ENCODE data around the gene MBP.

The MBP gene

GRCh38 chr18:77151772-77152520 lies 19.4 kb upstream of the MBP start:
- Histone ChIP-seq H3K9ac (ENCODE audit: low read length in 5 of 5) (no peak overlapping the region), H3K4me3 (ENCODE audit: low read depth in 1 of 5, low read length in 5 of 5) (no peak overlapping the region), H3K27ac (ENCODE audit: low read depth, low read length) (no peak overlapping the region), H3K9me3 (ENCODE audit: control insufficient read depth in 5 of 5, low read length in 5 of 5) (no peaks in the 10 kb centered on the region), H3K4me1 (ENCODE audit: control insufficient read depth in 5 of 5, insufficient read depth in 5 of 5, low read length in 5 of 5) (peaks cover 0 to 15% (median 5%) of the 10 kb centered on the region in 5 donors), H3K36me3 (ENCODE audit: control insufficient read depth in 5 of 5, insufficient read depth in 5 of 5, low read length in 5 of 5) (no peaks in the 10 kb centered on the region), H3K27me3 (ENCODE audit: control insufficient read depth in 5 of 5, insufficient read depth in 4 of 5, low read length in 5 of 5) (no peaks in the 10 kb centered on the region)

DNA sequence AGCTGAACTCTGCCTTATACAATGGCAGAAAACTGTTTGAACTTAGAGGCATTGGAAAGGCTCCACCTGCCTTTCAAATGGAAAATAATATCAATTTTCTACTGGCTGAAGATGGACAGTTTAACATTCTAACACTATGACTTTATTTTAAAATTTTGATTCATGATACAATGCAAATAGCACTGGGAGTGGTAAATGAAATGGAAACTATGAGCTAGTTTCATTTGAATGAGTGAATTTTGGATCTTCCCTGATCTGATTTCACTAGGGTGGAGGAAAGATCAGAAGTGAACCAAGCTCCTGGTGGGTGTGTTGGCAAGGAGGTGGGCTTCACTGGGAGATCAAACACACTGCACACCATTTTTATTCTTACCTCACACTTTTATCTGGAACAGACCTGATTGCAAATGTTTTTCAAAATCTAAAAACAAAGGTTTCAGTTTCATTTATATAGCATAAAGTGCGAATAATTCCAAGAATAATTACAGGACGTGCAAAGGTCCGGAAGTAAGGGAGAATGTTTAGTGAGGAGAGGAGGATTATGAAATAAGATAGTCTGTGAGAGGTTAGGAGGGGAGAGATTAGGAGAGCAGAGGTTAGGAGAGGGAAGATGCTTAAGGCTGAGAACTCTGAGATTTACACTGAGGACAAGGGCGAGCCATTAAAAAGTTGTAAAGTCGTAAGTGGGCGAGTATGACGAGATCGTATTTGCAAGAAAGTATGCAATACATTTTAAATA lies 18.6 kb upstream of the MBP start:
- peaks cover 0 to 15% (median 6%) of the 10 kb centered on the region in 5 donors for H3K4me1 ChIP-seq (ENCODE audit: control insufficient read depth in 5 of 5, insufficient read depth in 5 of 5, low read length in 5 of 5)
- H3K4me3 ChIP-seq (ENCODE audit: low read depth in 1 of 5, low read length in 5 of 5), result no peak overlapping the region
- H3K36me3 ChIP-seq (ENCODE audit: control insufficient read depth in 5 of 5, insufficient read depth in 5 of 5, low read length in 5 of 5), result no peaks in the 10 kb centered on the region
- H3K9me3 ChIP-seq (ENCODE audit: control insufficient read depth in 5 of 5, low read length in 5 of 5), result no peaks in the 10 kb centered on the region
- H3K9ac ChIP-seq (ENCODE audit: low read length in 5 of 5), result no peak overlapping the region
- H3K27ac ChIP-seq (ENCODE audit: low read depth, low read length), result no peak overlapping the region
- peaks cover 0 to 3% (median 0%) of the 10 kb centered on the region in 5 donors for H3K27me3 ChIP-seq (ENCODE audit: control insufficient read depth in 5 of 5, insufficient read depth in 4 of 5, low read length in 5 of 5)

DNA sequence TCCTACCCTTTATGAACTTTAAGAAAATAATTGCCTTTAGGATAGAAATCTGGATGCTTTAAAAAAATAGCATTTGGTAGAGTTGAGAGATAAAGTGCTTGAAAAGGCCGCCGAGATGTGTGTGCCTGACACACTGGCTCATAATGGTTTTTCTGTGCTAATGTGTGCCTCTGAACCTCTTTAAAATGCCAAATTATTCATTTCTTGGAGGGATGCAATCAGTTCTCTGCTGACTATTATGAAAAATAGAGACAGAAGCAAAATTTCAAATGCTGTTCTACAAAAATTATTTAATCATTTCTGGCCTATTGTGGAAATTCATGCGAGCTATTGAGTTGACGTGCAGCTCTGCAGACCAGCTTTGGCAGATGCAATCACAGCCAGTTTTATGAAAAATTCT lies 18.0 kb upstream of the MBP start:
- Histone ChIP-seq H3K9ac (ENCODE audit: low read length in 5 of 5) (no peak overlapping the region), H3K4me3 (ENCODE audit: low read depth in 1 of 5, low read length in 5 of 5) (no peak overlapping the region)

DNA sequence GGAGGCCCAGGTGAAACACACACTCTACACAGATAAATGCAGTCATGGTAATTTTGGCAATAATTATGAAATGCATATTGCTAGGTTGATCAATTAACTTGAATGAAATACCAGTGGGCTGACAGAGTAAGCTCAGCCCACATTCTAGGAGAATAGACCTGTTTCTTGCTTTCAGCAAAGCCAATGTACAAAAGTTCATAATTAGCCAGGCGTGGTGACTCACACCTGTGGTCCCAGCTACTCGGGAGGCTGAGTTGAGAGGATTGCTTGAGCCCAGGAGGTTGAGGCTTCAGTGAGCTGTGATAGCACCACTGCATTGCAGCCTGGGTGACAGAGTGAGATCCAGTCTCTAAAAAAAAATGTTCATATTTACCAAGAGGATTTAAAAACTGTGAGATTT lies 15.7 kb upstream of the MBP start:
- Histone ChIP-seq H3K4me1 (ENCODE audit: control insufficient read depth in 5 of 5, insufficient read depth in 5 of 5, low read length in 5 of 5) (peaks cover 0 to 15% (median 6%) of the 10 kb centered on the region in 5 donors), H3K27ac (ENCODE audit: low read depth, low read length) (no peak overlapping the region), H3K9me3 (ENCODE audit: control insufficient read depth in 5 of 5, low read length in 5 of 5) (peaks cover 0 to 3% (median 0%) of the 10 kb centered on the region in 5 donors), H3K36me3 (ENCODE audit: control insufficient read depth in 5 of 5, insufficient read depth in 5 of 5, low read length in 5 of 5) (no peaks in the 10 kb centered on the region), H3K27me3 (ENCODE audit: control insufficient read depth in 5 of 5, insufficient read depth in 4 of 5, low read length in 5 of 5) (peaks cover 0 to 3% (median 0%) of the 10 kb centered on the region in 5 donors), H3K4me3 (ENCODE audit: low read depth in 1 of 5, low read length in 5 of 5) (no peak overlapping the region), H3K9ac (ENCODE audit: low read length in 5 of 5) (no peak overlapping the region)

More for the DNA sequence above, 18.0 kb upstream of the MBP start:
- H3K4me1 ChIP-seq (ENCODE audit: control insufficient read depth in 5 of 5, insufficient read depth in 5 of 5, low read length in 5 of 5), result peaks cover 0 to 15% (median 6%) of the 10 kb centered on the region in 5 donors
- no peak overlapping the region for H3K27ac ChIP-seq (ENCODE audit: low read depth, low read length)
- no peaks in the 10 kb centered on the region for H3K9me3 ChIP-seq (ENCODE audit: control insufficient read depth in 5 of 5, low read length in 5 of 5)
- peaks cover 0 to 3% (median 0%) of the 10 kb centered on the region in 5 donors for H3K27me3 ChIP-seq (ENCODE audit: control insufficient read depth in 5 of 5, insufficient read depth in 4 of 5, low read length in 5 of 5)
- no peaks in the 10 kb centered on the region for H3K36me3 ChIP-seq (ENCODE audit: control insufficient read depth in 5 of 5, insufficient read depth in 5 of 5, low read length in 5 of 5)

- H3K9me3 ChIP-seq (ENCODE audit: control insufficient read depth in 5 of 5, low read length in 5 of 5), result peaks cover 0 to 7% (median 3%) of the 10 kb centered on the region in 5 donors
- no peak overlapping the region for H3K27ac ChIP-seq (ENCODE audit: low read depth, low read length)
- H3K36me3 ChIP-seq (ENCODE audit: control insufficient read depth in 5 of 5, insufficient read depth in 5 of 5, low read length in 5 of 5), result no peaks in the 10 kb centered on the region
- H3K4me3 ChIP-seq (ENCODE audit: low read depth in 1 of 5, low read length in 5 of 5), result no peak overlapping the region
- H3K4me1 ChIP-seq (ENCODE audit: control insufficient read depth in 5 of 5, insufficient read depth in 5 of 5, low read length in 5 of 5), result peaks cover 0 to 15% (median 6%) of the 10 kb centered on the region in 5 donors
- no peak overlapping the region for H3K9ac ChIP-seq (ENCODE audit: low read length in 5 of 5)
- peaks cover 0 to 3% (median 0%) of the 10 kb centered on the region in 5 donors for H3K27me3 ChIP-seq (ENCODE audit: control insufficient read depth in 5 of 5, insufficient read depth in 4 of 5, low read length in 5 of 5)
Measured at GRCh38 chr18:77147418-77147852, 14.9 kb upstream of the MBP start.

DNA sequence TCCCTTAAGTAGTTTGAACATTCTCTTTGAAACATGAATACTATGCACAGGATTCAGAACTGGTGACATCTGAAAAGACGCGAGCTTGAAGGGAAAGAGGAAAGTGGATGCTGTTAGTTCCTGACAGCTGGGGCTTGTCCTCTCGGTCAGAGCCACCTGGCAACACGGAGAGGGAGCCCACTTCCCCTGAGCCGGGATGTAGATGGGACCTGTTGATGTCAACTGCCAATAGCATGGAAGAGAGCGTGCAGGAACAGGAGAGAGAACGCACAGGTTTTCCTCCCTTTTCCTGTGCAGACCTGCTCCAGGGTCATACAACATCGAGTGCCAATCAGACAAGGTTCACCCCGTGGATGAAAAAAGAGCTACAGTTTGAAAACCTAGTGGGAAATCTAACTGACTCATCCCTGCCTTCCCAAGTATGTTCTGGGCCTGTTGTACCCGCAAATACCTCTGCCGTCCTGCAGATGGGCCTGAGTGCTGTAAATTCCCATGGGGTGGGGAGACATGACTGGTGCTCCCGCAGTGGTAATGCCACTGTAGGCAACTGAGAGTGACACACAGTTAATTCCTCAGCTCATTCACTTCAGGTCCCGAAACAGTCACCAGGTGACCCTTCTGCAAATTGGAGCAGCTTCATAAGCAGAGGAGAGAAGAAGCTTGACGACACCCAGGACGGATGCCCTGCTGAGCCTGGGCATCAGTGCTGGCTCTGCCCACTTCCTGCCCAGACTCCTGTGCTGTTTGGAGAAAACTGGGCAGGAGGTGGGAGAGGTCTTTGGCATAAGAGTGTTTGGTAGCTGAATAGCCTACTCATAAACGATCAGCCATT lies 13.9 kb upstream of the MBP start:
- no peaks in the 10 kb centered on the region for H3K36me3 ChIP-seq (ENCODE audit: control insufficient read depth in 5 of 5, insufficient read depth in 5 of 5, low read length in 5 of 5)
- H3K27ac ChIP-seq (ENCODE audit: low read depth, low read length), result no peak overlapping the region
- peaks cover 0 to 14% (median 6%) of the 10 kb centered on the region in 5 donors for H3K4me1 ChIP-seq (ENCODE audit: control insufficient read depth in 5 of 5, insufficient read depth in 5 of 5, low read length in 5 of 5)

DNA sequence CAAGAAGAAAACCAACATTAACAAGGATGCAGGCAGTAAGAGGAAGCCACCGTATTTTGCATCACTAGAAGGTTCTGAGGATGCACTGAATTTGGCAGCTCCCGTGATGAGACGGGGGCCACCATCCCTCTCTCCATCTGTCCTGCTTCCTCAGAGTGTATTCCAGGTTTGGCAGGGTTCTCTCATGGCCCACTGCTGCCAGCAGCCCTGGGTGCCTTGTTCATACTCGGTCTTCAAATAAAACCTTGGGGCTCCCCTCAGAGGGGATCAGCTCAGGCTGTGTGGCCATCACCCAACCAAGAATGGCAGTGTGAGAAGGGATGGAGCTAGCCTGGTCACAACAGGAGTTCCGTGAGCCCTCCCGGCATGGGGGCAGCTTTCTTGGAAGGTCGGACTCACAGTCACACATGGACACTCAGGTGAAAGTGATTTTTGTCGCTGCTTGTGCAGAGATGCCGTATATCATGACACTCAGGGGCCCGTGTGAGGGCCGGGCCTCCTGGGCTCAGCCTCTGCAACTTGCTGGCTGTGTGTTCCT lies 12.8 kb upstream of the MBP start:
- no peak overlapping the region for H3K4me3 ChIP-seq (ENCODE audit: low read depth in 1 of 5, low read length in 5 of 5)
- H3K36me3 ChIP-seq (ENCODE audit: control insufficient read depth in 5 of 5, insufficient read depth in 5 of 5, low read length in 5 of 5), result no peaks in the 10 kb centered on the region
- peaks cover 0 to 7% (median 3%) of the 10 kb centered on the region in 5 donors for H3K9me3 ChIP-seq (ENCODE audit: control insufficient read depth in 5 of 5, low read length in 5 of 5)
- no peak overlapping the region for H3K27ac ChIP-seq (ENCODE audit: low read depth, low read length)
- peaks cover 0 to 3% (median 0%) of the 10 kb centered on the region in 5 donors for H3K27me3 ChIP-seq (ENCODE audit: control insufficient read depth in 5 of 5, insufficient read depth in 4 of 5, low read length in 5 of 5)
- H3K4me1 ChIP-seq (ENCODE audit: control insufficient read depth in 5 of 5, insufficient read depth in 5 of 5, low read length in 5 of 5), result peaks cover 0 to 11% (median 5%) of the 10 kb centered on the region in 5 donors
- H3K9ac ChIP-seq (ENCODE audit: low read length in 5 of 5), result no peak overlapping the region

More for the DNA sequence above, 13.9 kb upstream of the MBP start:
- Histone ChIP-seq H3K27me3 (ENCODE audit: control insufficient read depth in 5 of 5, insufficient read depth in 4 of 5, low read length in 5 of 5) (peaks cover 0 to 3% (median 0%) of the 10 kb centered on the region in 5 donors), H3K9me3 (ENCODE audit: control insufficient read depth in 5 of 5, low read length in 5 of 5) (peaks cover 0 to 7% (median 3%) of the 10 kb centered on the region in 5 donors), H3K9ac (ENCODE audit: low read length in 5 of 5) (no peak overlapping the region), H3K4me3 (ENCODE audit: low read depth in 1 of 5, low read length in 5 of 5) (no peak overlapping the region)

DNA sequence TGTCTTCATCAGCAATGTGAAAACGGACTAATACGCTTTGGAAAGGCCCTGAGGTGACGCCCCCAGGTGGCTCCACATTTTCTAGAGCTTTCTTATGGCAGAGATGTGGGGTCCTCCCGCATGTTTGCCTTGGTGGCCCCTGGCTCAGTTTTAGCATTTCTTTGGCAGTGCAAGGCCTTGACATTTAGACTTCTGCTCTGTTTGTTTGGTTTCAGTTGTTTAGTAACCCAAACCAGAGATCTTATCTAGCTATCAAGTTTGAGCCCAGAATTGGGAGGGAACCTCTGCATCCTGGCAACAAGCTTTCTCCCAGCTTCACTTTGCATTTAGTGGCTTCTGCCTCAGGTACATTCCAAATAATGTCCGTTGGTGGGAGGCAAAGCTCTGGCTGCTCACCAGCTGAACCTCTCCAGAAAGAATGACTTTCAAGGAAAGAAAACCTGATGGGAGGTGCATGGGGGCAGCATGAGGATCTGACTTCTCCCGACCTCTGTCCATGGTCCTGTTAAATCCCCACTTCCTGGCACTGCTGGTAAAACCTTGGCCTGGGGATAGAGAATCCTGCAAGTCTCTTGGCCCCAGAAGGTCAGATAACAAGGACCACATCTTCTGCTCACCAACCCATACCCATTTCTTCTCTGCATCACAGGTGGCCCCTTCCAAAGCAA lies 12.0 kb upstream of the MBP start:
- Histone ChIP-seq H3K9me3 (ENCODE audit: control insufficient read depth in 5 of 5, low read length in 5 of 5) (peaks cover 0 to 7% (median 3%) of the 10 kb centered on the region in 5 donors), H3K27me3 (ENCODE audit: control insufficient read depth in 5 of 5, insufficient read depth in 4 of 5, low read length in 5 of 5) (peaks cover 0 to 3% (median 0%) of the 10 kb centered on the region in 5 donors), H3K36me3 (ENCODE audit: control insufficient read depth in 5 of 5, insufficient read depth in 5 of 5, low read length in 5 of 5) (no peaks in the 10 kb centered on the region), H3K4me1 (ENCODE audit: control insufficient read depth in 5 of 5, insufficient read depth in 5 of 5, low read length in 5 of 5) (peaks cover 0 to 12% (median 5%) of the 10 kb centered on the region in 5 donors), H3K4me3 (ENCODE audit: low read depth in 1 of 5, low read length in 5 of 5) (no peak overlapping the region), H3K27ac (ENCODE audit: low read depth, low read length) (no peak overlapping the region), H3K9ac (ENCODE audit: low read length in 5 of 5) (no peak overlapping the region)

DNA sequence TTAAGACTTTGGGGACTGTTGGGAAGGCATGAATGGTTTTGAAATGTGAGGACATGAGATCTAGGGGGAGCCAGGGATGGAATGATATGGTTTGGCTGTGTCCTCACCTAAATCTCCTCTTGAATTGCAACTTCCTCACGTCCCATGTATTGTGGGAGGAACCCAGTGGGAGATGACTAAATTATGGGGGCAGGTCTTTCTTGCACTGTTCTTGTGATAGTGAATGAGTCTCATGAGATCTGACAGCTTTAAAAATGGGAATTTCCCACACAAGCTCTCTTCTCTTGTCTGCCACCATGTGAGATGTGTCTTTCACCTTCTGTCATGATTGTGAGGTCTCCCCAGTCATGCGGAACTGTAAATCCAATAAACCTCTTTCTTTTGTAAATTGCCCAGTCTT lies 11.5 kb upstream of the MBP start:
- H3K36me3 ChIP-seq (ENCODE audit: control insufficient read depth in 5 of 5, insufficient read depth in 5 of 5, low read length in 5 of 5), result no peaks in the 10 kb centered on the region
- no peak overlapping the region for H3K9ac ChIP-seq (ENCODE audit: low read length in 5 of 5)
- peaks cover 0 to 12% (median 5%) of the 10 kb centered on the region in 5 donors for H3K4me1 ChIP-seq (ENCODE audit: control insufficient read depth in 5 of 5, insufficient read depth in 5 of 5, low read length in 5 of 5)
- no peak overlapping the region for H3K4me3 ChIP-seq (ENCODE audit: low read depth in 1 of 5, low read length in 5 of 5)
- no peak overlapping the region for H3K27ac ChIP-seq (ENCODE audit: low read depth, low read length)
- peaks cover 0 to 7% (median 3%) of the 10 kb centered on the region in 5 donors for H3K9me3 ChIP-seq (ENCODE audit: control insufficient read depth in 5 of 5, low read length in 5 of 5)
- H3K27me3 ChIP-seq (ENCODE audit: control insufficient read depth in 5 of 5, insufficient read depth in 4 of 5, low read length in 5 of 5), result peaks cover 0 to 3% (median 0%) of the 10 kb centered on the region in 5 donors

Measured in subcutaneous abdominal adipose tissue (tissue), 5 donors.